MM.1S (cell line): ENCODE data around the gene RAB29.

Experiments used
- DNase-seq: peaks from one replicate; pipeline ENCODE4 v3.0.0-alpha.2; 2015
- H2AFZ ChIP-seq: fragments of 300-600 bp; sonication (generic); 2 replicates; pipeline ENCODE4 v1.6.0; 2016; ENCODE audit warnings: antibody characterized with exemption, low read length
- H3F3A ChIP-seq: fragments of 300-600 bp; sonication (generic); 2 replicates; pipeline ENCODE4 v1.6.1; 2016; ENCODE audit warnings: mild to moderate bottlenecking, antibody characterized with exemption, low read length, moderate library complexity, mixed read lengths; ENCODE audit not compliant: insufficient read depth
- H3K27ac ChIP-seq: fragments of 300-600 bp; sonication (generic); 2 replicates; pipeline ENCODE4 v1.5.1; 2016; ENCODE audit warnings: mild to moderate bottlenecking, low read length
- H3K27me3 ChIP-seq: fragments of 300-600 bp; sonication (generic); replicated peaks from 2 replicates; pipeline ENCODE4 v1.6.0; 2016; ENCODE audit warnings: low read length; ENCODE audit not compliant: insufficient read depth
- H3K36me3 ChIP-seq: fragments of 300-600 bp; sonication (generic); replicated peaks from 2 replicates; pipeline ENCODE4 v1.6.1; 2016; ENCODE audit warnings: mild to moderate bottlenecking, low read length, mixed read lengths; ENCODE audit not compliant: insufficient read depth
- H3K4me1 ChIP-seq: fragments of 300-600 bp; sonication (generic); 2 replicates; pipeline ENCODE4 v1.6.1; 2016; ENCODE audit warnings: low read length, mixed read lengths
- H3K4me2 ChIP-seq: fragments of 300-600 bp; sonication (generic); 2 replicates; pipeline ENCODE4 v1.6.0; 2016; ENCODE audit warnings: low read depth, low read length
- H3K4me3 ChIP-seq: fragments of 300-600 bp; sonication (generic); 2 replicates; pipeline ENCODE4 v1.5.1; 2016; ENCODE audit warnings: low read length, mixed read lengths
- H3K79me2 ChIP-seq: fragments of 300-600 bp; sonication (generic); 2 replicates; pipeline ENCODE4 v1.6.1; 2016; ENCODE audit warnings: mixed run types, low read length, mixed read lengths
- H3K9ac ChIP-seq: fragments of 300-600 bp; sonication (generic); 2 replicates; pipeline ENCODE4 v1.6.1; 2016; ENCODE audit warnings: low read length, mixed read lengths
- H3K9me2 ChIP-seq: fragments of 300-600 bp; sonication (generic); replicated peaks from 2 replicates; pipeline ENCODE4 v1.6.1; 2016; ENCODE audit warnings: mild to moderate bottlenecking, low read length, mixed read lengths; ENCODE audit not compliant: insufficient read depth
- H3K9me3 ChIP-seq: fragments of 300-600 bp; sonication (generic); replicated peaks from 2 replicates; pipeline ENCODE4 v1.6.1; 2016; ENCODE audit warnings: mild to moderate bottlenecking, low read length, mixed read lengths; ENCODE audit not compliant: insufficient read depth
- H4K20me1 ChIP-seq: fragments of 300-600 bp; sonication (generic); 2 replicates; pipeline ENCODE4 v1.6.1; 2016; ENCODE audit warnings: mild to moderate bottlenecking, low read length, moderate library complexity, mixed read lengths; ENCODE audit not compliant: insufficient read depth
- EZH2 ChIP-seq: fragments of 300-600 bp; sonication (generic); optimal IDR thresholded peaks from 2 replicates; pipeline ENCODE3; 2017; ENCODE audit warnings: low read depth, mild to moderate bottlenecking, antibody characterized with exemption, low read length, mixed read lengths
- EZH2phosphoT487 ChIP-seq: fragments of 300-600 bp; sonication (generic); IDR thresholded peaks from 2 replicates; pipeline ENCODE4 v1.6.1; 2018; ENCODE audit warnings: antibody characterized with exemption, low read length
- TF ChIP-seq, protein P1 (sequence below): fragments of 300-600 bp; sonication (generic); IDR thresholded peaks from 2 replicates; pipeline ENCODE4 v1.5.1; 2016; ENCODE audit warnings: antibody characterized with exemption, low read length, mixed read lengths

RAB29 gene

DNA sequence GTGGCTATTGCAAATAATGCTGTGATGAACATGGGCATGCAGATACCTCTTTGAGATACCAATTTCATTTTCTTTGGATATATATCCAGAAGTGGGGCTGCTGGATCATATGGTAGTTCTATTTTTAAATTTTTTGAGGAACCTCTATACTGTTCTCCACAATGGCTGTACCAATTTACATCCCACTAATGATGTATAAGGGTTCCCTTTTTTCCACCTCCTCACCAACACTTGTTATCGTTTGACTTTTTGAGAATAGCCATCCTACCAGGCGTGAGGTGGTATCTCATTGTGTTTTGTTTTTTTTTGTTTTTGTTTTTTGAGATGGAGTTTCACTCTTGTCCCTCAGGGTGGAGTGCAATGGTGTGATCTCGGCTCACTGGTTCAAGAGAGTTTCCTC, 18.7 kb downstream of the RAB29 start:
- H3K4me2 ChIP-seq = no peak overlapping the region

DNA sequence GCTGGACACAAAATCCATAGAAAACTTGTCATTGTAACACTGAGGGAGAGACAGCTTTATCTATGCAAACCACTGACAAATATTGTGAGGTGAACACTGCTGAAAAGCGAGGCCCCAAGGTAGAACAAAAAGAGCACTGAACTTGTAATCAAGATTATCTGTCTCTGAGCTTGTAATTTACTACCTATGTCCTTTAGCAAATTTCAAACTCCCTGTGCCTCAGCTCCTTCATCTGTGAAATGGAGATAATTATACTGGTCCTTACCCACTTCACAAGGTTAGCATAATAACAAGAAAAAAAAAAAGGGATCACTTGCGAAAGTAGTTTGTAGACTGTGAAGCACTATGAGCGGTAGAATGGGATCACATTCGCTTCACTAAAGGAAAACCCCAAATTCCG, 20.4 kb downstream of the RAB29 start:
- Histone ChIP-seq H3F3A (peaks cover 8% of the 10 kb centered on the region; the same call in 1 of the 2 replicates), H3K9ac (no peak overlapping the region), H3K9me2 (no peaks in the 10 kb centered on the region), H2AFZ (no peak overlapping the region), H3K36me3 (no peaks in the 10 kb centered on the region), H3K4me3 (no peak overlapping the region), H4K20me1 (no peaks in the 10 kb centered on the region), H3K27ac (no peak overlapping the region), H3K4me1 (peaks cover 20% of the 10 kb centered on the region), H3K27me3 (no peaks in the 10 kb centered on the region), H3K4me2 (no peak overlapping the region), H3K9me3 (no peaks in the 10 kb centered on the region), H3K79me2 (no peaks in the 10 kb centered on the region)
- TF ChIP-seq, protein P1, sequence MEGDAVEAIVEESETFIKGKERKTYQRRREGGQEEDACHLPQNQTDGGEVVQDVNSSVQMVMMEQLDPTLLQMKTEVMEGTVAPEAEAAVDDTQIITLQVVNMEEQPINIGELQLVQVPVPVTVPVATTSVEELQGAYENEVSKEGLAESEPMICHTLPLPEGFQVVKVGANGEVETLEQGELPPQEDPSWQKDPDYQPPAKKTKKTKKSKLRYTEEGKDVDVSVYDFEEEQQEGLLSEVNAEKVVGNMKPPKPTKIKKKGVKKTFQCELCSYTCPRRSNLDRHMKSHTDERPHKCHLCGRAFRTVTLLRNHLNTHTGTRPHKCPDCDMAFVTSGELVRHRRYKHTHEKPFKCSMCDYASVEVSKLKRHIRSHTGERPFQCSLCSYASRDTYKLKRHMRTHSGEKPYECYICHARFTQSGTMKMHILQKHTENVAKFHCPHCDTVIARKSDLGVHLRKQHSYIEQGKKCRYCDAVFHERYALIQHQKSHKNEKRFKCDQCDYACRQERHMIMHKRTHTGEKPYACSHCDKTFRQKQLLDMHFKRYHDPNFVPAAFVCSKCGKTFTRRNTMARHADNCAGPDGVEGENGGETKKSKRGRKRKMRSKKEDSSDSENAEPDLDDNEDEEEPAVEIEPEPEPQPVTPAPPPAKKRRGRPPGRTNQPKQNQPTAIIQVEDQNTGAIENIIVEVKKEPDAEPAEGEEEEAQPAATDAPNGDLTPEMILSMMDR = no peak
- TF ChIP-seq EZH2phosphoT487 = no peak
- no peak for TF ChIP-seq EZH2
- no peak for DNase-seq

More for the DNA sequence above, 18.7 kb downstream of the RAB29 start:
- Histone ChIP-seq H3K9me3 (no peaks in the 10 kb centered on the region), H3K4me1 (peaks cover 14% of the 10 kb centered on the region), H2AFZ (no peak overlapping the region), H3K36me3 (no peaks in the 10 kb centered on the region), H3K27ac (no peak overlapping the region), H3K4me3 (no peak overlapping the region), H3K9ac (no peak overlapping the region), H3F3A (peaks cover 8% of the 10 kb centered on the region; the same call in 1 of the 2 replicates), H3K27me3 (no peaks in the 10 kb centered on the region), H3K79me2 (no peaks in the 10 kb centered on the region), H4K20me1 (no peaks in the 10 kb centered on the region), H3K9me2 (no peaks in the 10 kb centered on the region)
- TF ChIP-seq, protein P1 = no peak
- TF ChIP-seq EZH2phosphoT487 (no peak), EZH2 (no peak)
- DNase-seq = no peak

DNA sequence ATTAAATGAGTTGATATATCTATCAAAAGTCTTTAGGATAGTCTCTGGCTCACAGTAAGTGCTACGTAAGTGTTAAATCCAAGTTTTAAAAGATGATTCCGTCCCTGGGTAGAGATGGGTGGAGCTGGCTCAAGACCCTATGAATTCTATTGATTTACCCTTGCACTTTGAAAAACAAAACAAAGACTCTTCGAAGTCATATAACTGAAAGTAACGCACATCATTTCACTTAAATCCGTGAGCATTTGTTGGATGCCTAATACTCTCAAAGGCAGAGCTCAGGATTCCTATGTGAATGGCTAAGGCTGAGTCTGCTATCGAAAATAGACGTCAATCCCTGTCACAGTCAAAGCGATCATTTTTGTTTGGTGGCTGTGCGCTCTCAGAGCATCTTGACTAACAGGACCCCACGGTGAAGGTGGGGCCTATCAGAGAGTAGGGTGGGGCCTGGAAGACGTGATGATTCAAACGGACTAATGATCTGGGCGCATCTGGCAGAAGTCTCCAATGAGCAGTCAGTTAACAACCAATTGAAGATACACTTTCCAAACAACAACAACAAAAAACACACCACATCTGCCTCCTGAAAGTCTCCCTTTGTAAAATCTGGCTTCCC, 24.1 kb downstream of the RAB29 start:
- Histone ChIP-seq H3K4me3 (no peak overlapping the region), H3K36me3 (no peaks in the 10 kb centered on the region), H3K9me3 (no peaks in the 10 kb centered on the region), H3K4me2 (peak overlapping the region; percentile 82), H3F3A (0 out of 2 replicates have a peak, but pooled peaks cover 5% of the 10 kb centered on the region), H3K9me2 (no peaks in the 10 kb centered on the region), H3K4me1 (peaks cover 24% of the 10 kb centered on the region), H3K9ac (no peak overlapping the region; the same call in 1 of the 2 replicates), H2AFZ (peak overlapping the region; percentile 96), H3K79me2 (peaks cover 36% of the 10 kb centered on the region), H3K27me3 (no peaks in the 10 kb centered on the region), H4K20me1 (peaks cover 29% of the 10 kb centered on the region), H3K27ac (no peak overlapping the region; the same call in 1 of the 2 replicates)
- TF ChIP-seq EZH2 (no peak), EZH2phosphoT487 (no peak)
- TF ChIP-seq, protein P1 = no peak
- DNase-seq = no peak
